WERI-Rb-1 (cell line): Measurements from ENCODE around the gene ARHGAP29.

Source experiments
- DNase-seq: peaks from one replicate; pipeline ENCODE4 v3.0.0-alpha.2; 2020
- H3K27ac ChIP-seq: fragments of 250-450 bp; sonication (Bioruptor Pico); 2 replicates; pipeline ENCODE4 v1.5.1; 2020; ENCODE audit warnings: mild to moderate bottlenecking, moderate library complexity
- H3K27me3 ChIP-seq: fragments of 250-450 bp; sonication (Bioruptor Pico); 2 replicates; pipeline ENCODE4 v1.5.1; 2021; ENCODE audit warnings: mild to moderate bottlenecking, low read depth, moderate library complexity; ENCODE audit not compliant: insufficient read depth, severe bottlenecking
- H3K36me3 ChIP-seq: fragments of 250-450 bp; sonication (Bioruptor Pico); 2 replicates; pipeline ENCODE4 v1.5.1; 2020; ENCODE audit warnings: mild to moderate bottlenecking, moderate library complexity
- H3K4me3 ChIP-seq: 2 replicates; pipeline ENCODE4 v1.5.1; 2011; ENCODE audit warnings: low read depth, mild to moderate bottlenecking, control low read depth, low read length
- H3K9me3 ChIP-seq: fragments of 250-450 bp; sonication (Bioruptor Pico); 2 replicates; pipeline ENCODE4 v1.5.1; 2021; ENCODE audit warnings: mild to moderate bottlenecking, moderate library complexity; ENCODE audit not compliant: severe bottlenecking
- CTCF ChIP-seq: IDR thresholded peaks from 2 replicates; pipeline ENCODE4 v1.5.1; 2011; ENCODE audit warnings: low read depth, mild to moderate bottlenecking, control low read depth, inconsistent platforms, low read length

Gene ARHGAP29

GRCh38 chr1:94270801-94271203, 33.4 kb upstream of the ARHGAP29 start:
- Histone ChIP-seq H3K4me3 (no peak overlapping the region), H3K27ac (no peak overlapping the region), H3K36me3 (no peaks in the 10 kb centered on the region), H3K27me3 (no peaks in the 10 kb centered on the region), H3K9me3 (no peaks in the 10 kb centered on the region)
- TF ChIP-seq CTCF: no peak
- DNase-seq: no peak

DNA sequence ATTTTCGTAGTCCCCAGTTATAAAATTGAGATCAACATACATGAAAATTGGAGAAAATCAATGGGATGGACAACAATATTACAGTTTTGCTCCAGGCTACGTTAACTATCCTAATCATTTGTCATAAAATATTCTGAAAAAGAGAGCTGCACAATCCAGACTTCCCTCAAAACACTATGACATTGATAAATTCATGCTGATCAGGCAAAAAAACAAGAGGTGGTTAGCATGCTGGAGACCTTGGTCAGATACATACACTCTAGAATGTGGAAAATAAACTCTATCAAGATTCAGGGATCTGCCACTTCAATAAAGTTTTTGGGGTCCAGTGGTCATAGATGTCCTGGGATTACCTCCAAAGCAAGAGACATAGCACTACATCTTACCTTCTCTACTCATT, 32.5 kb upstream of the ARHGAP29 start:
- Histone ChIP-seq H3K36me3 (no peaks in the 10 kb centered on the region), H3K4me3 (no peak overlapping the region), H3K9me3 (no peaks in the 10 kb centered on the region), H3K27me3 (no peaks in the 10 kb centered on the region), H3K27ac (no peak overlapping the region)
- DNase-seq: no peak
- no peak for TF ChIP-seq CTCF

- no peak for TF ChIP-seq CTCF
- H3K27me3 ChIP-seq: no peaks in the 10 kb centered on the region
- no peak for DNase-seq
- no peaks in the 10 kb centered on the region for H3K9me3 ChIP-seq
- H3K4me3 ChIP-seq: no peak overlapping the region
- H3K27ac ChIP-seq: no peak overlapping the region
- H3K36me3 ChIP-seq: no peaks in the 10 kb centered on the region
Observed at GRCh38 chr1:94265906-94266305, 28.5 kb upstream of the ARHGAP29 start.

- H3K36me3 ChIP-seq: no peaks in the 10 kb centered on the region
- no peak for TF ChIP-seq CTCF
- no peaks in the 10 kb centered on the region for H3K27me3 ChIP-seq
- no peak overlapping the region for H3K4me3 ChIP-seq
- no peak for DNase-seq
- H3K9me3 ChIP-seq: no peaks in the 10 kb centered on the region
- no peak overlapping the region for H3K27ac ChIP-seq
Observed at GRCh38 chr1:94265011-94265422, 27.6 kb upstream of the ARHGAP29 start.

DNA sequence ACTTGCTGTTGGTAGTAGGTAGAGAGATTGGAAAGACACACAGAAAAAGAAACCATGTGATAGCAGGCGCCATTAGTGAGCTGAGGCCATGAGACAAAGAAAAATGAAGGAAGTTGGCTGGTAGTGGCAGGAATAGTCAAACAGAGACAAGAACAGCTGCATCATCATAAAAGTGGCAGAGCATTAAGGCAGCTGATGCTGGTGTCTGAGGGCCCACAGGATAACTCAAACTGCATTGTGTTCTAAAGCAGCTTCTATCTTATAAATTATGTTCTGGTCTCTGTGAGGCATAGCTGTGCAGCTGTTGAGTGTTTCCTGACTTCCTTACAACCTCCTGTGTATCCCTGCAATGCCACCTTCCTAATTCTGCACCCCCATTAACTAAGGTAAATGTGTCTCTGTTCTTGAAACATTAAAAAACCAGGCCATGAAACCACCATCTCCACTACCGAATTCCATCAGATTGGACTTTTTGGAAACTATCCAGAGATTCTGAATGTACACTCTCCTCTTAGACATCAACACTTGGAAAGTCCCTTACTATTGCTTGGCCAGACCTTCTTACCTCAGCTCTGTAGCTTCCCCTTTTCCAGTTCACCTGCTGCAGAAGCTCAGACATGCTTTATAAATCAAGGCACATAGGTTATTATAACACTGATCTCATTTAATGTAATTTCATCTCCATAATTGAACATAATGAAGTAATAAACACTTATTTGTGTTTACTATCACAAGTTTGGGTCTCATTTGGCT, 23.4 kb upstream of the ARHGAP29 start:
- no peak for DNase-seq
- Histone ChIP-seq H3K27ac (no peak overlapping the region), H3K27me3 (no peaks in the 10 kb centered on the region)

More for the DNA sequence above, 23.4 kb upstream of the ARHGAP29 start:
- TF ChIP-seq CTCF: no peak
- Histone ChIP-seq H3K9me3 (no peaks in the 10 kb centered on the region), H3K36me3 (no peaks in the 10 kb centered on the region), H3K4me3 (no peak overlapping the region)
